SK-N-SH (cell line): ENCODE data around the gene CELSR1. TPM values are rescaled to one million over a fixed set of nuclear protein-coding genes. Genes with fewer than 3 reads are reported as not detected.

ENCODE experiments used
- CTCF ChIA-PET: fragments of 300-600, 350-600 bp; formaldehyde crosslinking; extraction: SDS; loops from one replicate; lab custom pipeline; 2021; lab: Yijun Ruan, JAX
- POLR2A ChIA-PET: fragments of 350-600 bp; sonication (Branson Sonifier 250); formaldehyde crosslinking; extraction: SDS; loops from one replicate; lab custom pipeline; 2020; ENCODE audit warnings: antibody characterized with exemption, inconsistent platforms; lab: Yijun Ruan, JAX
- DNase-seq: peaks from one replicate; pipeline ENCODE4 v3.0.0; 2012
- H2AFZ ChIP-seq: fragments of 200-600 bp; sonication (generic); 2 replicates; pipeline ENCODE4 v1.8.1; 2016; ENCODE audit warnings: antibody characterized with exemption, mild to moderate bottlenecking, low read depth
- H3F3A ChIP-seq: fragments of 200-600 bp; sonication (generic); replicated peaks from 2 replicates; pipeline ENCODE3; 2016; ENCODE audit warnings: antibody characterized with exemption, mild to moderate bottlenecking; ENCODE audit not compliant: insufficient read depth
- H3K27ac ChIP-seq, 2 experiments: fragments of 200-500 bp in 1 of 2; fragments of 200-600 bp in 1 of 2; sonication (Bioruptor generic) in 1 of 2; sonication (generic), shearing (Covaris generic) in 1 of 2; 2 replicates each; pipeline versions ENCODE4 v1.5.1 to v1.6.1; 2014 to 2016; ENCODE audit warnings: low read depth in 2 of 2, inconsistent platforms in 1 of 2, low read length in 1 of 2, mild to moderate bottlenecking in 1 of 2, mixed read lengths in 1 of 2
- H3K27me3 ChIP-seq: fragments of 200-600 bp; sonication (generic), shearing (Covaris generic); 2 replicates; pipeline ENCODE4 v1.6.1; 2016; ENCODE audit warnings: mixed run types; ENCODE audit not compliant: insufficient read depth
- H3K36me3 ChIP-seq, 2 experiments: fragments of 200-500 bp in 1 of 2; fragments of 200-600 bp in 1 of 2; sonication (Bioruptor generic) in 1 of 2; sonication (generic) in 1 of 2; replicated peaks in 1 of 2; 2 replicates each; pipeline versions ENCODE3 to v1.5.1; 2014 to 2016; ENCODE audit warnings: low read length in 1 of 2, mild to moderate bottlenecking in 1 of 2; ENCODE audit not compliant: insufficient read depth in 2 of 2, control insufficient read depth in 1 of 2
- H3K4me1 ChIP-seq, 2 experiments: fragments of 200-500 bp in 1 of 2; fragments of 200-600 bp in 1 of 2; sonication (Bioruptor generic) in 1 of 2; sonication (generic), shearing (Covaris generic) in 1 of 2; 2 replicates each; pipeline versions ENCODE4 v1.5.1 to v1.6.1; 2014 to 2016; ENCODE audit warnings: low read depth in 1 of 2, low read length in 1 of 2, mixed run types in 1 of 2; ENCODE audit not compliant: insufficient read depth in 2 of 2, control insufficient read depth in 1 of 2
- H3K4me2 ChIP-seq: fragments of 200-600 bp; sonication (generic), shearing (Covaris generic); 2 replicates; pipeline ENCODE4 v1.6.1; 2017; ENCODE audit warnings: mixed run types
- H3K4me3 ChIP-seq, 2 experiments: fragments of 200-500 bp in 1 of 2; fragments of 200-600 bp in 1 of 2; sonication (Bioruptor generic) in 1 of 2; sonication (generic), shearing (Covaris generic) in 1 of 2; 2 replicates each; pipeline versions ENCODE4 v1.5.1 to v1.8.1; 2014 to 2016; ENCODE audit warnings: low read depth in 2 of 2, inconsistent platforms in 1 of 2, low read length in 1 of 2, mild to moderate bottlenecking in 1 of 2, mixed read lengths in 1 of 2, moderate library complexity in 1 of 2
- H3K79me2 ChIP-seq: fragments of 200-600 bp; sonication (generic); 2 replicates; pipeline ENCODE4 v1.8.1; 2017; ENCODE audit warnings: mild to moderate bottlenecking; ENCODE audit not compliant: insufficient read depth
- H3K9ac ChIP-seq: fragments of 200-600 bp; sonication (generic); 2 replicates; pipeline ENCODE4 v1.6.1; 2017; ENCODE audit warnings: mixed run types
- H3K9me2 ChIP-seq: fragments of 200-600 bp; sonication (generic); 2 replicates; pipeline ENCODE4 v1.6.1; 2017; ENCODE audit warnings: mixed run types
- H3K9me3 ChIP-seq: fragments of 200-600 bp; sonication (generic); 2 replicates; pipeline ENCODE4 v1.6.1; 2017; ENCODE audit warnings: mixed run types, mild to moderate bottlenecking, moderate library complexity
- H4K20me1 ChIP-seq: fragments of 200-600 bp; sonication (generic); 2 replicates; pipeline ENCODE4 v1.6.1; 2017; ENCODE audit warnings: mild to moderate bottlenecking, mixed run types; ENCODE audit not compliant: insufficient read depth
- FOSL2 ChIP-seq: IDR thresholded peaks from 2 replicates; pipeline ENCODE4 v1.4.0; 2012; ENCODE audit warnings: low read depth, mild to moderate bottlenecking, moderate library complexity, borderline replicate concordance
- FOXJ3 ChIP-seq: sonication (generic); formaldehyde crosslinking; IDR thresholded peaks from 2 replicates; pipeline ENCODE4 v1.5.1; 2020; ENCODE audit warnings: mild to moderate bottlenecking, missing genetic modification reagents
- FOXM1 ChIP-seq: IDR thresholded peaks from 2 replicates; pipeline ENCODE4 v1.4.0; 2012; ENCODE audit warnings: low read depth, mild to moderate bottlenecking
- GATA2 ChIP-seq: sonication (generic); formaldehyde crosslinking; IDR thresholded peaks from 2 replicates; pipeline ENCODE4 v1.5.0; 2020; ENCODE audit warnings: mild to moderate bottlenecking, missing genetic modification reagents
- IRF3 ChIP-seq: fragments of 150-350 bp; IDR thresholded peaks from 2 replicates; pipeline ENCODE4 v1.6.1; 2016; ENCODE audit warnings: mild to moderate bottlenecking, low read depth, low read length
- MAX ChIP-seq: IDR thresholded peaks from 2 replicates; pipeline ENCODE4 v1.4.0; 2012; ENCODE audit warnings: low read depth
- MXI1 ChIP-seq: IDR thresholded peaks from 2 replicates; pipeline ENCODE4 v1.6.1; 2012; ENCODE audit warnings: mild to moderate bottlenecking, low read depth, low read length, improper control_type of control experiment
- NFIC ChIP-seq: IDR thresholded peaks from 2 replicates; pipeline ENCODE4 v1.4.0; 2012; ENCODE audit warnings: borderline replicate concordance
- NRF1 ChIP-seq: IDR thresholded peaks from 2 replicates; pipeline ENCODE4 v1.6.1; 2012; ENCODE audit warnings: low read depth, mild to moderate bottlenecking, low read length
- PBX3 ChIP-seq: IDR thresholded peaks from 2 replicates; pipeline ENCODE4; 2012
- POLR2AphosphoS5 ChIP-seq: IDR thresholded peaks from 2 replicates; pipeline ENCODE4 v1.6.1; 2012; ENCODE audit warnings: low read depth, low read length
- RFX5 ChIP-seq: IDR thresholded peaks from 2 replicates; pipeline ENCODE4 v1.6.1; 2012; ENCODE audit warnings: mild to moderate bottlenecking, improper control_type of control experiment, low read length
- TAF1 ChIP-seq: IDR thresholded peaks from 2 replicates; pipeline ENCODE4 v1.6.1; 2012; ENCODE audit warnings: low read depth, mild to moderate bottlenecking, low read length, moderate library complexity, borderline replicate concordance
- TEAD4 ChIP-seq: IDR thresholded peaks from 2 replicates; pipeline ENCODE4 v1.4.0; 2012; ENCODE audit warnings: mild to moderate bottlenecking, borderline replicate concordance; ENCODE audit not compliant: insufficient read depth
- USF2 ChIP-seq: fragments of 150-350 bp; IDR thresholded peaks from 2 replicates; pipeline ENCODE4 v1.6.1; 2017; ENCODE audit warnings: antibody characterized with exemption, low read length, low read depth, borderline replicate concordance
- WGBS: methylation state at CpG from one replicate; pipeline ENCODE4 v1.1.6; 2017; ENCODE audit warnings: low lambda C conversion rate; 5-methylcytosine and 5-hydroxymethylcytosine counted together
- polyA plus RNA-seq, 3 experiments: library from polyadenylated mRNA; depleted of rRNA; stranded (reverse); fragments of >200 nt; gene quantifications; 2 replicates each; pipeline ENCODE4 v1.2.3, GENCODE V29; 2012
- TF ChIP-seq, protein P1 (sequence below): IDR thresholded peaks from 2 replicates; pipeline ENCODE4 v1.4.0; 2012; ENCODE audit warnings: low read depth, borderline replicate concordance
- TF ChIP-seq, protein P2 (sequence below): fragments of 200-600 bp; sonication (generic); IDR thresholded peaks from 2 replicates; pipeline ENCODE4 v1.6.1; 2017; ENCODE audit warnings: antibody characterized with exemption, mild to moderate bottlenecking, moderate library complexity

Gene CELSR1
- polyA plus RNA-seq, 1 of the 3 experiments (the other 2 are of a cell fraction) = 5.0 TPM

DNA sequence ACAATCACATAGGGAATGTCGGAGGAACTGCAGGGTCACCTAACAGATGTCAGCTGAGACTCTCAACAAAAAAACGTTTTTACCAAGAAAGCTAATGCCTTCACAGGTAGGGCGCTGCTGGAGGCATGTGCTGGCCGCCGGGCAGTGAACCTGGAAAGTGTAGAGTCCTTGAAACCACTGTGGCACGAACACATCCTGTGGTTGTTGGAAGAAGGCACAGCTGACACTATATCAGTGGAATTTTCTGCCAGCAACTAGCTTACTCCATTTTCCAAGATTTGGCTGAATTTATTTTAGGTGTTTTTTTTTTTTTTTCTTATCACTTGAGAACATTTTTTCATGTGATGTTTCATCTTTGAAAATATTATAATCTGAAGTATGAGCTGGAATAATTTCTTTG lies 187.7 kb downstream of the CELSR1 start:
- CTCF ChIA-PET = interaction anchor here (1.7 kb wide), 1 partner anchor 193 kb away, joined by 7 read pairs; no protein-coding TSS in a partner anchor
- no peak overlapping the region for H3K4me2 ChIP-seq
- H3K9me3 ChIP-seq = no peaks in the 10 kb centered on the region
- no peaks in the 10 kb centered on the region for H3K4me1 ChIP-seq
- no peak overlapping the region for H3K4me3 ChIP-seq
- 79% methylated on average over 6 of the region's 6 CpGs for WGBS
- DNase-seq = no peak
- POLR2A ChIA-PET = no interaction called here
- no peak overlapping the region for H3K27ac ChIP-seq
- peaks cover 16% of the 10 kb centered on the region; the same call in 1 of the 2 replicates for H3K79me2 ChIP-seq
- no peaks in the 10 kb centered on the region for H3F3A ChIP-seq
- H2AFZ ChIP-seq = no peak overlapping the region
- H3K9ac ChIP-seq = no peak overlapping the region
- peaks cover 20 to 82% of the 10 kb centered on the region in 2 experiments for H3K36me3 ChIP-seq
- no peaks in the 10 kb centered on the region for H3K27me3 ChIP-seq
- H3K9me2 ChIP-seq = no peaks in the 10 kb centered on the region
- H4K20me1 ChIP-seq = peaks cover 15% of the 10 kb centered on the region; the same call in 1 of the 2 replicates
- TF ChIP-seq FOXJ3 (CRISPR knock-in tag) (no peak), FOXM1 (no peak), IRF3 (no peak), FOSL2 (no peak), USF2 (no peak), TAF1 (no peak)

GRCh38 chr22:46349238-46349637 lies 188.2 kb downstream of the CELSR1 start:
- no peak for DNase-seq
- Histone ChIP-seq H4K20me1 (peaks cover 11% of the 10 kb centered on the region; the same call in 1 of the 2 replicates), H3K4me1 (no peaks in the 10 kb centered on the region), H3K9ac (no peak overlapping the region), H3F3A (no peaks in the 10 kb centered on the region), H3K9me3 (no peaks in the 10 kb centered on the region), H3K27me3 (no peaks in the 10 kb centered on the region), H3K36me3 (peaks cover 22 to 82% of the 10 kb centered on the region in 2 experiments), H3K79me2 (peaks cover 16% of the 10 kb centered on the region; the same call in 1 of the 2 replicates), H3K27ac (no peak overlapping the region), H3K4me2 (no peak overlapping the region)
- CTCF ChIA-PET = interaction anchor here (1.7 kb wide), 1 partner anchor 194 kb away, joined by 7 read pairs; no protein-coding TSS in a partner anchor
- POLR2A ChIA-PET = no interaction called here
- 96% methylated on average over 16 of the region's 18 CpGs for WGBS
- TF ChIP-seq NRF1 (no peak), POLR2AphosphoS5 (no peak), PBX3 (no peak), RFX5 (no peak), USF2 (no peak), FOXM1 (no peak), TEAD4 (no peak), MAX (no peak), MXI1 (no peak), NFIC (no peak), GATA2 (CRISPR knock-in tag) (no peak)
- TF ChIP-seq, protein P1, sequence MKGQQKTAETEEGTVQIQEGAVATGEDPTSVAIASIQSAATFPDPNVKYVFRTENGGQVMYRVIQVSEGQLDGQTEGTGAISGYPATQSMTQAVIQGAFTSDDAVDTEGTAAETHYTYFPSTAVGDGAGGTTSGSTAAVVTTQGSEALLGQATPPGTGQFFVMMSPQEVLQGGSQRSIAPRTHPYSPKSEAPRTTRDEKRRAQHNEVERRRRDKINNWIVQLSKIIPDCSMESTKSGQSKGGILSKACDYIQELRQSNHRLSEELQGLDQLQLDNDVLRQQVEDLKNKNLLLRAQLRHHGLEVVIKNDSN = no peak
- TF ChIP-seq, protein P2, sequence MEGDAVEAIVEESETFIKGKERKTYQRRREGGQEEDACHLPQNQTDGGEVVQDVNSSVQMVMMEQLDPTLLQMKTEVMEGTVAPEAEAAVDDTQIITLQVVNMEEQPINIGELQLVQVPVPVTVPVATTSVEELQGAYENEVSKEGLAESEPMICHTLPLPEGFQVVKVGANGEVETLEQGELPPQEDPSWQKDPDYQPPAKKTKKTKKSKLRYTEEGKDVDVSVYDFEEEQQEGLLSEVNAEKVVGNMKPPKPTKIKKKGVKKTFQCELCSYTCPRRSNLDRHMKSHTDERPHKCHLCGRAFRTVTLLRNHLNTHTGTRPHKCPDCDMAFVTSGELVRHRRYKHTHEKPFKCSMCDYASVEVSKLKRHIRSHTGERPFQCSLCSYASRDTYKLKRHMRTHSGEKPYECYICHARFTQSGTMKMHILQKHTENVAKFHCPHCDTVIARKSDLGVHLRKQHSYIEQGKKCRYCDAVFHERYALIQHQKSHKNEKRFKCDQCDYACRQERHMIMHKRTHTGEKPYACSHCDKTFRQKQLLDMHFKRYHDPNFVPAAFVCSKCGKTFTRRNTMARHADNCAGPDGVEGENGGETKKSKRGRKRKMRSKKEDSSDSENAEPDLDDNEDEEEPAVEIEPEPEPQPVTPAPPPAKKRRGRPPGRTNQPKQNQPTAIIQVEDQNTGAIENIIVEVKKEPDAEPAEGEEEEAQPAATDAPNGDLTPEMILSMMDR = no peak
- TF ChIP-seq, all 33 proteins: peak for 0
- Histone ChIP-seq H3K9me2 (no peaks in the 10 kb centered on the region), H2AFZ (no peak overlapping the region), H3K4me3 (no peak overlapping the region)
